ENCODE results near the gene BCL7C. TPM values are rescaled to one million over a fixed set of nuclear protein-coding genes. Genes with fewer than 3 reads are reported as not detected.
"Not testable (repeated sequence)": the region's sequence is repeated elsewhere in the genome, so short reads cannot be mapped to it uniquely, and the experiment has no call there.

The BCL7C gene
- total and polyA plus RNA-seq, 8 donors, result 12.2 to 58.2 (median 30.6) TPM

DNA sequence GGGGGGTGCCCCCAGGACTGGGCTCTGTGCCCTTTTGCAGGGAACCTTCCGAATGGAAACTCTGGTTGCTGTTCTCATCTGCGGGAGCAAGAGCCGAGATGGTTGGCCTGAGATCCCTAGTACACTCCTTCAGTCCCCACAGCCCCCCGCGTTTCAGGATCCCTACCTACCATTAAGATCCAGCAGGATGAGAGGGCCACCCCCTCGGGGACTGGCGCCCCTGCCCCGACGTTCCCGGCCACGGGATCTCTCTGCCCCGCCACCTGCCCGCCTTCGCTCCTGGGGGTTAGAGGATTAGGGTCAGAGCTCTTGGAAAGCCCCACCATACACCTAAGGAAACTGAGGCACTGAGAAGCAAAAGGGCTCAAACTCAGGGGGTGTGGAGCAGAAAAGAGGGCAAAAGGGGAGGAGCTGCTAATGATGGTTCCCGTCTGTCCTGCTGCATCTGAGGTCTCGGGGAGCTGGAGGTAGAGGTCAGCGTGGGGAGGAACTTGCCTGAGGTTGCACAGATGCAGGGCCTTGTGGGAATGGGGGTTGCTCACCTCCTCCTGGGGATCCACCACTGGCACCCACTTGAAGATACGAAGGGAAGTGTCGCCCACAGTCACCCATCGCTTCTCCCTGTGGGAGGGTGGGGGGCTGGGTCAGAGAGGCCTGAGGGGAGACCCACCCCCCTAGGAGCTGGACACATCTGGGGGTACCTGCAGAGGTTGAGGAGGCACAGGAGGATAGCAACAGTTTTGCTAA lies 1.0 kb downstream of the BCL7C start:
- Histone ChIP-seq H3K27me3 (no peaks in the 10 kb centered on the region), H3K4me3 (peak overlapping the region; percentile 61 to 80 (median 74)), H3K27ac (peak overlapping the region; percentile 85 to 99 (median 96)), H3K4me1 (peaks cover 44 to 57% (median 53%) of the 10 kb centered on the region in 4 donors), H3K9me3 (no peaks in the 10 kb centered on the region), H3K36me3 (peaks cover 16 to 42% (median 41%) of the 10 kb centered on the region in 4 donors)
- intact Hi-C loops (cut with DNase I; ENCODE audit: low total_unique reads), result loop anchor here (10.0 kb wide), 1 partner anchor 48 kb away; no protein-coding TSS in a partner anchor
- TF ChIP-seq EP300 (IDR thresholded peaks at IDR 0.05) (no peak), POLR2A (IDR thresholded peaks at IDR 0.05) (no peak), POLR2AphosphoS5 (IDR thresholded peaks at IDR 0.05) (no peak), CTCF (IDR thresholded peaks at IDR 0.05) (no peak)
- DNase-seq, result no peak
- WGBS, 5 donors, result 60 to 66% (median 63%) methylated on average over 16 to 20 of the region's 20 CpGs

DNA sequence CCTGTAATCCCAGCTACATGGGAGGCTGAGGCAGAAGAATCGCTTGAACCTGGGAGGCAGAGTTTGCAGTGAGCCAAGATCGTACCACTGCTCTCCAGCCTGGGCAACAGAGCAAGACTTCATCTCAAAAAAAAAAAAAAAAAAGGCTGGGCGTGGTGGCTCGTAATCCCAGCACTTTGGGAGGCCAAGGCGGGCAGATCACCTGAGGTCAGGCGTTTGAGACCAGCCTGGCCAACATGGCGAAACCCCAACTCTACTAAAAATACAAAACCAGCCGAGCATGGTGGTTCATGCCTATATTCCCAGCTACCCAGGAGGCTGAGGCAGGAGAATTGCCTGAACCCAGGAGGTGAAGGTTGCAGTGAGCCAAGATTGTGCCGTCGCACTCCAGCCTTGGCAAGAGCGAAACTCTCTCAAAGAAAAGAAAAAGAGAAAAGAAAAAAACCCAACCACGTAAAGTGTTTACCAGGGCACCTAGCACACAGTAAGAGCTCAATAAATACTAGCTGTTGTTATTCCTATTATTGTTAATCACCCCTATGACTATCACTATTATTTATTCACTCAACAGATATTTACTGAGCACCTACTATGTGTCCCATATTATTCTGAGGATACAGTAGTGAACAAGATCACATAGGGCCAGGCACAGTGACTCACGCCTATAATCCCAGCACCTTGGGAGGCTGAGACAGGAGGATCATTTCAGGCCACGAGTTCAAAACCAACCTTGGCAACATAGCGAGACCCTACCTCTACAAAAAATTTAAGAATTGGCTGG lies 2.6 kb downstream of the BCL7C start:
- peaks cover 31 to 41% (median 38%) of the 10 kb centered on the region in 4 donors for H3K4me1 ChIP-seq
- not testable (repeated sequence) for H3K4me3 ChIP-seq, H3K27ac ChIP-seq, DNase-seq, H3K27me3 ChIP-seq, H3K9me3 ChIP-seq
- H3K36me3 ChIP-seq, result peaks cover 19 to 56% (median 54%) of the 10 kb centered on the region in 4 donors
- intact Hi-C loops (cut with DNase I; ENCODE audit: low total_unique reads), result loop anchor here (10.0 kb wide), 1 partner anchor 46 kb away; no protein-coding TSS in a partner anchor
- 90 to 94% (median 93%) methylated on average over 15 of the region's 15 CpGs for whole genome bisulfite sequencing, 5 donors

- Histone ChIP-seq H3K27ac (no peak overlapping the region), H3K27me3 (no peaks in the 10 kb centered on the region), H3K36me3 (peaks cover 19 to 71% (median 69%) of the 10 kb centered on the region in 4 donors), H3K4me1 (peaks cover 17 to 26% (median 23%) of the 10 kb centered on the region in 4 donors), H3K9me3 (no peaks in the 10 kb centered on the region), H3K4me3 (no peak overlapping the region)
- WGBS, 5 donors, result 69 to 88% (median 84%) methylated on average over 5 of the region's 5 CpGs
- no peak for DNase-seq
- TF ChIP-seq POLR2A (IDR thresholded peaks at IDR 0.05), result no peak
- no peak for TF ChIP-seq POLR2AphosphoS5 (IDR thresholded peaks at IDR 0.05)
- TF ChIP-seq CTCF (IDR thresholded peaks at IDR 0.05), result no peak
- TF ChIP-seq EP300 (IDR thresholded peaks at IDR 0.05), result no peak
- intact Hi-C loops (cut with DNase I; ENCODE audit: low total_unique reads), result loop anchor here (10.0 kb wide), 1 partner anchor 45 kb away; no protein-coding TSS in a partner anchor
Observed at GRCh38 chr16:30889721-30890120, 4.2 kb downstream of the BCL7C start.

GRCh38 chr16:30888856-30889499 lies 4.9 kb downstream of the BCL7C start:
- H3K4me3 ChIP-seq, result no peak overlapping the region
- no peak for DNase-seq
- no peak overlapping the region for H3K27ac ChIP-seq
- peaks cover 11 to 20% (median 16%) of the 10 kb centered on the region in 4 donors for H3K4me1 ChIP-seq
- TF ChIP-seq POLR2A (IDR thresholded peaks at IDR 0.05) (no peak), CTCF (IDR thresholded peaks at IDR 0.05) (no peak), POLR2AphosphoS5 (IDR thresholded peaks at IDR 0.05) (no peak), EP300 (IDR thresholded peaks at IDR 0.05) (no peak)
- 86 to 93% (median 89%) methylated on average over 6 to 8 of the region's 8 CpGs for whole genome bisulfite sequencing, 5 donors
- H3K27me3 ChIP-seq, result no peaks in the 10 kb centered on the region
- intact Hi-C loops (cut with DNase I; ENCODE audit: low total_unique reads), result no loop called here
- peaks cover 19 to 79% (median 75%) of the 10 kb centered on the region in 4 donors for H3K36me3 ChIP-seq
- no peaks in the 10 kb centered on the region for H3K9me3 ChIP-seq

Measured in stomach (tissue), 9 donors.